ENCODE data around the gene CHD1.

DNA sequence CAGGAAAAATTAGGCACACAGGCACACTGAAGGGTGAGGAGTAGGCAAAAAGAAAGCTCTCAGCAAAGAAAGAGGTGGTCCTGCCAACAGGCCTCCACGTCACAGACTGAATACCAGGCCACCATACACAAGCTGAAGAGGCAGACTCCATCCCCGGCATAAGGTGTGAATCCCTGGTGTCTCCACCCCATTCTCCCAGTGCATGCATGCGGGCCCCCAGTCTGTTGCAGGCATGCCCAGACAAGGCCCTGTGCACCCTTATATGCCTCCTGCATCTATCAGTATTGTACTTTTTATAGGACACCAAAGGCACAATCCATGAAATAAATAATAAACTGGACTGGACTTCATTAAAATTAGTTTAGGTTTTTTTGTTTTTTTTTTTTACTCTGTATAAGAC, 82.3 kb downstream of the CHD1 start:
- no peak for TF ChIP-seq CTCF (IDR thresholded peaks at IDR 0.05)
- TF ChIP-seq POLR2A (IDR thresholded peaks at IDR 0.05), result no peak
